GM12892 (cell line): ENCODE measurements around the gene ATP2B2.

Experiments
- POLR2A ChIP-seq: IDR thresholded peaks from 2 replicates; pipeline ENCODE4 v1.6.1; 2011; ENCODE audit warnings: low read depth, low read length, control low read depth
- TAF1 ChIP-seq: IDR thresholded peaks from 2 replicates; pipeline ENCODE4 v1.6.1; 2011; ENCODE audit warnings: low read depth, mild to moderate bottlenecking, control low read depth, low read length, borderline replicate concordance

DNA sequence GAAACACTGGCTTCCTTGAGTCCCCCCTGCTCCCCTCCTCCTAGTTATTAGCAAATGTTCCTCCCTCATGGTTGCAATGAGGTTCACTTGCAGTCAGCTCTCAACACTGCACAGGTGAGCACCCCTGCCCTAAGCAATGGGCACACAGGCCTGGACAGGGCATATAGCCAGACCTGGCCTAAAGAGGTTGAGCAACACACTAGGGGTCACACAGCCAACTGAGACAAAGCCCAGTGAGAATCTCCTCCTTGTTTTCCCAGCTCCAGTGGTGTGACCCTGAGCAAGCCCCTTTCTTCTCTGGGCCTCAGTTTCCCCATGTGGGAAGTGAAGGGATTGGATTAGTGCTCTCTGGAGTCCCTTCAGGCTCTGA lies 49.9 kb downstream of the ATP2B2 start:
- TF ChIP-seq POLR2A: no peak
- no peak for TF ChIP-seq TAF1
